Retinal pigment epithelial cell (primary cell): Measurements from ENCODE around the gene WWC1.

Experiments
- DNase-seq: peaks from one replicate; pipeline ENCODE4 v3.0.0-alpha.2; 2010; ENCODE audit warnings: low read depth
- H3K4me3 ChIP-seq: 2 replicates; pipeline ENCODE4 v1.5.1; 2011; ENCODE audit warnings: mild to moderate bottlenecking, low read length, control low read depth, moderate library complexity
- TF ChIP-seq, protein P1 (sequence below): conservative IDR thresholded peaks from 2 replicates; pipeline ENCODE4 v1.5.1; 2011; ENCODE audit warnings: low read depth, low read length, control low read depth, inconsistent platforms

Gene WWC1

DNA sequence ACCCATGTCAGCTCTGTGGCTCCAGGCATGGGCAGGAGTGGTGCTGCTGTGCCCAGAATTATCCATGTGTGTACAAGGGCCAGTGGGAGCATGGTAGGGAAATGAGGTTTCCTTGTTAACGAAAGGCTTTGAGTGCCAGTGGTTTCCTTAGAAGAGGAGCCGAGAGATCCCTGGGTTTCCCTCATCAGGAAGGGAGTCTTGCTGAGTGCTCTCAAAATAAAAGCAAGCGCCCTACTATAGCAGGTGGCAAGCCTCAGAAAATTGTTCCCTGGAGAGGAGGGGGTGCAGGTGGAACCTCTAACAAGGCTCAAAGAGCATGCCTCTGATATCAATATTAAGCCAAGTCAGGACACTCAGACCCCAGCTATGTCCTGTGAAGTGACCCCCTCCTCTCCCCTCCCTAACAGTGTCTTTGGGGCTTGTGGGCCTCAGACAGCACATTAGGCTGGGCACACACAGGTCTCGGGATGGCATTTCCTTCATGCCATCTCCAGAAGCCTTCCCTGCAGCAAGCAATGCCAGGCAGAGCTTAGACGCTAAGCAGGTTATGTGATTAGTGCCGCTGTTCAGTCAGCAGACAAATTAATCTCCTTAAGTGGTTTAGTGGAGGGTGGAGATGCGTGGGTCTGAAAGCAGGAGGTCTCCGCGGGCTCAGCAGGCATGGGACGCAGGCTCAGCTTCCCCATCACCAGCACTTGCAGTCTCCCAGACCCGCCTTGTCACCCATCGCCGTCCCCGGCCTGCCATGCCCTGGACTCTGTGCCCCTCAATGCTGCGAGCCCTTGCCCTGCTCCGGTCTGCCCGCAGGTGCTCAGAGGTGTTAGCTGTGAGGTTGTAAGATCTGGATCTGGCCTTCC is 134.8 kb downstream of the WWC1 start:
- H3K4me3 ChIP-seq, result no peak overlapping the region
- TF ChIP-seq, protein P1, sequence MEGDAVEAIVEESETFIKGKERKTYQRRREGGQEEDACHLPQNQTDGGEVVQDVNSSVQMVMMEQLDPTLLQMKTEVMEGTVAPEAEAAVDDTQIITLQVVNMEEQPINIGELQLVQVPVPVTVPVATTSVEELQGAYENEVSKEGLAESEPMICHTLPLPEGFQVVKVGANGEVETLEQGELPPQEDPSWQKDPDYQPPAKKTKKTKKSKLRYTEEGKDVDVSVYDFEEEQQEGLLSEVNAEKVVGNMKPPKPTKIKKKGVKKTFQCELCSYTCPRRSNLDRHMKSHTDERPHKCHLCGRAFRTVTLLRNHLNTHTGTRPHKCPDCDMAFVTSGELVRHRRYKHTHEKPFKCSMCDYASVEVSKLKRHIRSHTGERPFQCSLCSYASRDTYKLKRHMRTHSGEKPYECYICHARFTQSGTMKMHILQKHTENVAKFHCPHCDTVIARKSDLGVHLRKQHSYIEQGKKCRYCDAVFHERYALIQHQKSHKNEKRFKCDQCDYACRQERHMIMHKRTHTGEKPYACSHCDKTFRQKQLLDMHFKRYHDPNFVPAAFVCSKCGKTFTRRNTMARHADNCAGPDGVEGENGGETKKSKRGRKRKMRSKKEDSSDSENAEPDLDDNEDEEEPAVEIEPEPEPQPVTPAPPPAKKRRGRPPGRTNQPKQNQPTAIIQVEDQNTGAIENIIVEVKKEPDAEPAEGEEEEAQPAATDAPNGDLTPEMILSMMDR, result no peak
- DNase-seq, result peak; percentile 98

DNA sequence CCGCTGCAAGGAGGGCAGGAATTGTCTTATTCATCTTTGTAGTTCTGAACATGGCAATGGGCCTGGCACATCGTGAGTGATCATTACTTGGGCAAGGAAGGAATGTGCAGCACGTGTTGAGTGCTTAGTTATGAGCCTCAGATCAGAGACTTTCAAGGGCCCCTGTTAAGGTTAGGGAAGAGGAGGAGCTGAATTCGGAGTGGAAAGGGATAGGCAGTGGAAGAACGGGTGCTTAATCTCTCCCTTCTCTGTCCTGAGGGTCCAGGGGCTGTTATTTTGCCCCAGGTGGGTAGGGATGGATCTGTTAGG is 135.4 kb downstream of the WWC1 start:
- TF ChIP-seq, protein P1, result no peak
- peak; percentile 54 for DNase-seq

DNA sequence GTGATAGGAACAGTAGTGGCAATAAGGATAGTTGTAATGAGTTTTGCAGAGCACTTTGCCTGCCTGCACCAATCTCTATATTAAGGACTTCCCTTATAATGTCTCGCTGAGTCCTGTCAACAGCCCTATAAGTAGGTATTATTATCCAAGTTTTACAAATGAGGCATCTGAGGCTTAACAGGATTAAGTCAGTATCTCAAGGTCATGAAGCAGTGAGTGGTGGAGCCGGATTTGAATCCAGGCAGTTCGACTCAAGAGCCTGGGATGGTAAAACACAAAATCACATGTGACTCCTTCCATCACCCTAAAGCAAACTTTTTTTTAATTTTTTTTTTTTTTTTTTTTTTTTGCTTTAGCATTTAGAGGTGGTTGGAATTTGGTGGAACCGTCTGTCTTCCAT is 135.8 kb downstream of the WWC1 start:
- TF ChIP-seq, protein P1, result no peak
- no peak overlapping the region for H3K4me3 ChIP-seq
- DNase-seq, result peak; percentile 87

More for the DNA sequence above, 135.4 kb downstream of the WWC1 start:
- no peak overlapping the region for H3K4me3 ChIP-seq

DNA sequence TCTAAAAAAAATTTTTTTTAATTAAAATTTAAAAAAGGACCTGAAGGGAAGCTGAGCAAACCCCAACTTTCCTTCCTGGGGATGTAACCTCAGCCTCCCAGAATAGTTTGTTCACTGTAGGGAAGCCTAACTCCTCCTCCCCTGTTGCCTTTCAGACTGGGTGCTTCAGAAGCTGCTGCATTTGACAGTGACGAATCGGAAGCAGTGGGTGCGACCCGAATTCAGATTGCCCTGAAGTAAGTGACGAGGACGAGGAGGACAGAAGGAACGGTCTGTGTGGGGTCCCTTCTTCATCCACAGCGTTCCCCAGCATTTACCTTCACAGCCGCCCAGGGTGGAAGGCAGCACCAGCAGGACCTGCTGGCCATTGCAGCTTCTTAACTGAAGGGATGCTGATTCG is 137.1 kb downstream of the WWC1 start:
- no peak for DNase-seq
- TF ChIP-seq, protein P1, result no peak
- no peak overlapping the region for H3K4me3 ChIP-seq

DNA sequence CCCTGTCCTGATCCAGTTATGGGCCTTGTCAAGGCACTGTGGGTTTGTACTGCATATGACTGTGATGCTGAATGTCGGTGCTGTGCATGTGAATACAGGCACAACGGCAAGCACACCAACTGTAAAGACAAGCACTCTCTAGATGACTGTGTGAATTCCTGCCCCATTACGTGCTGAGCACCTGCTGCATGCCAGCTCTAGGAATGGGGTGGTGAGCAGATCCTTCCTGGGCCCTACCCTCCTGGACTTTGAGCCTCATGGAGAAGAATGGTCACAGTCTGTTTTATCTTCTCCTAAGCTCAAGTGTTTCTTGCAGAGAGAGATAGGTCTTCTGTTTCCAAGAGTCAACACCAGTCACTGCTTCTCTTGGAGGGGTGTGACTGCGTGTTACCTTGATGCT is 138.9 kb downstream of the WWC1 start:
- TF ChIP-seq, protein P1, result no peak
- H3K4me3 ChIP-seq, result no peak overlapping the region
- DNase-seq, result no peak

DNA sequence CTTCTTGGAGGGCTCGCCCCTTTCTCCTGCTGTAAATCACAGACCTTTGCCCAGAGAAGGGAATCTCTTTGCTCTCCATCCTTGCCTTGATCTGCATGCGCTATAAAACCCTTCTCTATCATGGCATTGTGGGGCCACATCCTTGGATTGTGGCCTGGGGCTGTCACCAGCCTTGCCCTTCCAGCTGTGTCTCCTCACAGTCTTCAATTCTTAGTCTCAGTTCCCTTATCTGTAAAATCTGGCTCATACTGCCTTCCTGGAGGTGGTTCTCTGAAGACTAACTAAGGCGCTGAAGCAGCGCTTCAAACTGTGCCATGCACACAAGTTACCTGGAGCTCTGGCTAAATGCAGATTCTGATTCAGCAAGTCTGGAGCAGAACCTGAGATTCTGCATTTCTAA is 141.5 kb downstream of the WWC1 start:
- TF ChIP-seq, protein P1, result no peak
- DNase-seq, result no peak
- no peak overlapping the region for H3K4me3 ChIP-seq

DNA sequence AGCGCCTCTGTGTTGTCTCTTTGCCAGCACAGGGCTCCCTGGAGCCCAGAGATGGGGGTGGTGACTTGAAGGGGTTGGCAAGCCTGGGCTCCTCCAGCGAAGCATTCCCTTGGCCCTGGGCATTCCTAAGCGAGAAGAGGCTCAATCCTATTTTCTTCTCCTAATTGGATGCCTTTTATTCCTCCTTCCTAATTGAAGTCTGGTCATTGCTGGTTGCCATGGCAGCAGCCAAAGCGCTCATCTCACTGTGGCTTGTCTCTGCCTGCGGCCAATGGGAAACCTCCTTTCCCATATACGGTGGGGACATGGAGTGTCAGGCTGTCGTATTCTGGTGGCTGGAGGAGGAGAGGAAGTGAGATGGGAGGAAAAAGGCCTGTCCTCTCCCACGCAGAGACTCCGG is 142.6 kb downstream of the WWC1 start:
- H3K4me3 ChIP-seq, result no peak overlapping the region
- no peak for DNase-seq
- TF ChIP-seq, protein P1, result no peak
